Neural progenitor cell (in vitro differentiated cells): ENCODE data around the gene SCAI. TPM values are rescaled to one million over a fixed set of nuclear protein-coding genes. Genes with fewer than 3 reads are reported as not detected.
"Not testable (repeated sequence)": the region's sequence is repeated elsewhere in the genome, so short reads cannot be mapped to it uniquely, and the experiment has no call there.

ENCODE experiments used
- DNase-seq: peaks from one replicate; pipeline ENCODE4 v3.0.0-alpha.2; 2016; ENCODE audit warnings: low spot score
- H2AFZ ChIP-seq: fragments of 200-600 bp; sonication (generic); replicated peaks from 2 replicates; pipeline ENCODE4 v1.6.1; 2016; ENCODE audit warnings: antibody characterized with exemption
- H3F3A ChIP-seq: fragments of 200-600 bp; sonication (generic); 2 replicates; pipeline ENCODE4 v1.6.1; 2016; ENCODE audit warnings: antibody characterized with exemption, low read depth
- H3K27ac ChIP-seq: fragments of 200-600 bp; sonication (generic); 2 replicates; pipeline ENCODE4 v1.5.1; 2016; ENCODE audit warnings: mild to moderate bottlenecking
- H3K27me3 ChIP-seq: fragments of 200-600 bp; sonication (generic); 2 replicates; pipeline ENCODE4 v1.6.1; 2016; ENCODE audit warnings: mild to moderate bottlenecking, moderate library complexity
- H3K36me3 ChIP-seq: fragments of 200-600 bp; sonication (generic); 2 replicates; pipeline ENCODE4 v1.5.1; 2016
- H3K4me1 ChIP-seq: fragments of 200-600 bp; sonication (generic); 2 replicates; pipeline ENCODE4 v1.6.1; 2016; ENCODE audit warnings: mixed run types
- H3K4me2 ChIP-seq: fragments of 200-600 bp; sonication (generic); 2 replicates; pipeline ENCODE4 v1.6.1; 2016
- H3K4me3 ChIP-seq: fragments of 200-600 bp; sonication (generic); 2 replicates; pipeline ENCODE4 v1.5.1; 2016
- H3K79me2 ChIP-seq: fragments of 200-600 bp; sonication (generic); 2 replicates; pipeline ENCODE4 v1.6.1; 2016; ENCODE audit warnings: low read depth
- H3K9ac ChIP-seq: fragments of 200-600 bp; sonication (generic); 2 replicates; pipeline ENCODE4 v1.6.1; 2016
- H3K9me3 ChIP-seq: fragments of 200-600 bp; sonication (generic); 2 replicates; pipeline ENCODE4 v1.5.1; 2016; ENCODE audit warnings: low read depth
- H4K20me1 ChIP-seq: fragments of 200-600 bp; sonication (generic); 2 replicates; pipeline ENCODE4 v1.6.1; 2016; ENCODE audit warnings: low read depth
- H3K27ac Mint-ChIP-seq: 3 replicates; pipeline ENCODE4 v1.8.0; 2021; ENCODE audit warnings: mixed read lengths
- H3K27me3 Mint-ChIP-seq: 2 replicates; pipeline ENCODE4 v1.8.0; 2022; ENCODE audit warnings: low read depth, mild to moderate bottlenecking, inconsistent platforms, moderate library complexity, mixed read lengths; ENCODE audit not compliant: insufficient read depth
- H3K36me3 Mint-ChIP-seq: 3 replicates; pipeline ENCODE4 v1.8.0; 2021; ENCODE audit warnings: mixed read lengths
- H3K4me1 Mint-ChIP-seq: 3 replicates; pipeline ENCODE4 v1.8.0; 2021; ENCODE audit warnings: mixed read lengths
- H3K4me3 Mint-ChIP-seq: 3 replicates; pipeline ENCODE4 v1.8.0; 2021; ENCODE audit warnings: mild to moderate bottlenecking, moderate library complexity, mixed read lengths
- H3K9me3 Mint-ChIP-seq: 3 replicates; pipeline ENCODE4 v1.8.0; 2020; ENCODE audit warnings: mixed read lengths
- EZH2 ChIP-seq: fragments of 200-600 bp; sonication (generic); IDR thresholded peaks from 2 replicates; pipeline ENCODE4 v1.6.1; 2017; ENCODE audit warnings: antibody characterized with exemption, mild to moderate bottlenecking, moderate library complexity
- EZH2phosphoT487 ChIP-seq: fragments of 200-600 bp; sonication (generic); IDR thresholded peaks from 2 replicates; pipeline ENCODE4 v1.6.1; 2017; ENCODE audit warnings: antibody characterized with exemption
- total RNA-seq: library from RNA; depleted of rRNA; stranded (reverse); fragments of >200 nt; gene quantifications from 2 replicates; pipeline ENCODE4 v1.2.3, GENCODE V29; 2015; ENCODE audit warnings: low replicate concordance
- TF ChIP-seq, protein P1 (sequence below): fragments of 200-600 bp; sonication (generic); IDR thresholded peaks from 2 replicates; pipeline ENCODE4 v1.5.1; 2017; ENCODE audit warnings: antibody characterized with exemption, mild to moderate bottlenecking

SCAI gene
- total RNA-seq, 1 donor from 2014 or later, result 30.2 TPM

DNA sequence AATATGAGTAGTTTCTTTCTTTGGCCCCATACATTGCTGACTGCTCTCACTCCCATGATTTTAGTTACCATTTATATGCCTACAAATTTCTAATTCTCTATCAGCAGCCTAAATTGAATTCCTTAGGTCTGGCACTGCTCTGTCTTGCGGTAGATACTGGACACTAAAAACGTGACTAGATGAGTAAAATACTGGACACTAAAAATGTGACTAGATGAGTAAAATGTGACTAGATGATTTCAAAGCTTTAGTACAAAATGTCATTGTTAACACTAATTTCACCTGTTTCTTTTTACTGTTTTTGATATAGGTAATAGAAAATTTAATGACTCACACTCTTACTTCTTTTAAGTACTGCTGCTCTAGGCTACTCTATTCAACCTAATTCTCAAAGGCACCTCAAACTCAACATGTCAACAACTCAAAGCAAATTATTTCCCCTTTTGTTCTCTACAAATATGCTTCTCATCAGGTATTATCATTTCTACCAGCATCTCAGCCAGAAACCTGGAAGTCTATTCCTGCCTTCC, 171.0 kb downstream of the SCAI start:
- no peak overlapping the region for H3K4me3 Mint-ChIP-seq
- Histone ChIP-seq H3K9ac (no peak overlapping the region), H3K79me2 (no peaks in the 10 kb centered on the region), H3K27me3 (no peaks in the 10 kb centered on the region), H3K27ac (no peak overlapping the region), H3K9me3 (no peaks in the 10 kb centered on the region), H3F3A (no peaks in the 10 kb centered on the region), H2AFZ (no peak overlapping the region), H3K4me1 (no peaks in the 10 kb centered on the region), H3K4me3 (no peak overlapping the region), H3K36me3 (peaks cover 9% of the 10 kb centered on the region), H4K20me1 (no peaks in the 10 kb centered on the region), H3K4me2 (no peak overlapping the region)
- TF ChIP-seq, protein P1, sequence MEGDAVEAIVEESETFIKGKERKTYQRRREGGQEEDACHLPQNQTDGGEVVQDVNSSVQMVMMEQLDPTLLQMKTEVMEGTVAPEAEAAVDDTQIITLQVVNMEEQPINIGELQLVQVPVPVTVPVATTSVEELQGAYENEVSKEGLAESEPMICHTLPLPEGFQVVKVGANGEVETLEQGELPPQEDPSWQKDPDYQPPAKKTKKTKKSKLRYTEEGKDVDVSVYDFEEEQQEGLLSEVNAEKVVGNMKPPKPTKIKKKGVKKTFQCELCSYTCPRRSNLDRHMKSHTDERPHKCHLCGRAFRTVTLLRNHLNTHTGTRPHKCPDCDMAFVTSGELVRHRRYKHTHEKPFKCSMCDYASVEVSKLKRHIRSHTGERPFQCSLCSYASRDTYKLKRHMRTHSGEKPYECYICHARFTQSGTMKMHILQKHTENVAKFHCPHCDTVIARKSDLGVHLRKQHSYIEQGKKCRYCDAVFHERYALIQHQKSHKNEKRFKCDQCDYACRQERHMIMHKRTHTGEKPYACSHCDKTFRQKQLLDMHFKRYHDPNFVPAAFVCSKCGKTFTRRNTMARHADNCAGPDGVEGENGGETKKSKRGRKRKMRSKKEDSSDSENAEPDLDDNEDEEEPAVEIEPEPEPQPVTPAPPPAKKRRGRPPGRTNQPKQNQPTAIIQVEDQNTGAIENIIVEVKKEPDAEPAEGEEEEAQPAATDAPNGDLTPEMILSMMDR, result no peak
- TF ChIP-seq EZH2 (no peak), EZH2phosphoT487 (no peak)
- H3K4me1 Mint-ChIP-seq, result no peaks in the 10 kb centered on the region
- DNase-seq, result no peak
- H3K36me3 Mint-ChIP-seq, result peaks cover 12% of the 10 kb centered on the region
- H3K27ac Mint-ChIP-seq, result no peak overlapping the region
- no peaks in the 10 kb centered on the region for H3K9me3 Mint-ChIP-seq
- peaks cover 2% of the 10 kb centered on the region for H3K27me3 Mint-ChIP-seq

DNA sequence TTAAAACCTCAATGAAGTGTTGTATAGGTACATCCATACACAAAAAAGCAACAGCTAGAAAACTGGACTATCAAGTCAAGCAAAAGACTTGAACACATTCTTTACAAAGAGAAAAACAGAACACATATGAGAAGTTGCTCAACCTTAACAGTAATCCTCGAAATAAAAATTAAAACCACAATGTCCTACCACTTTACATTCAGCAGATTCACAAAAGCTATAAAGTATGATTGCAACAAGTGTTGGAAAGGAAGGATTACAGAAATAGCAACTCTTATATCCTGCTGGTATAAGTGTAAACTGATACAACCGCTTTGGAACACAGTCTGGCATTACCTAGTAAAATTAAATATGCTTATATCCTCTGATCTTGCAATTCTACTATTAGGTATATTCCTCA, 173.9 kb downstream of the SCAI start:
- TF ChIP-seq EZH2phosphoT487 (no peak), EZH2 (no peak)
- TF ChIP-seq, protein P1, result no peak
- H3K27me3 Mint-ChIP-seq, result peaks cover 2% of the 10 kb centered on the region
- H3K36me3 Mint-ChIP-seq, result peaks cover 10% of the 10 kb centered on the region
- Histone ChIP-seq H3K4me1 (no peaks in the 10 kb centered on the region), H3K79me2 (no peaks in the 10 kb centered on the region), H3K4me3 (no peak overlapping the region), H3K36me3 (peaks cover 5% of the 10 kb centered on the region), H4K20me1 (no peaks in the 10 kb centered on the region), H3K27me3 (no peaks in the 10 kb centered on the region), H3K27ac (no peak overlapping the region), H2AFZ (no peak overlapping the region), H3K9me3 (no peaks in the 10 kb centered on the region), H3K4me2 (no peak overlapping the region), H3K9ac (no peak overlapping the region), H3F3A (no peaks in the 10 kb centered on the region)
- H3K4me1 Mint-ChIP-seq, result no peaks in the 10 kb centered on the region
- no peak for DNase-seq
- no peak overlapping the region for H3K27ac Mint-ChIP-seq
- no peaks in the 10 kb centered on the region for H3K9me3 Mint-ChIP-seq
- H3K4me3 Mint-ChIP-seq, result no peak overlapping the region

DNA sequence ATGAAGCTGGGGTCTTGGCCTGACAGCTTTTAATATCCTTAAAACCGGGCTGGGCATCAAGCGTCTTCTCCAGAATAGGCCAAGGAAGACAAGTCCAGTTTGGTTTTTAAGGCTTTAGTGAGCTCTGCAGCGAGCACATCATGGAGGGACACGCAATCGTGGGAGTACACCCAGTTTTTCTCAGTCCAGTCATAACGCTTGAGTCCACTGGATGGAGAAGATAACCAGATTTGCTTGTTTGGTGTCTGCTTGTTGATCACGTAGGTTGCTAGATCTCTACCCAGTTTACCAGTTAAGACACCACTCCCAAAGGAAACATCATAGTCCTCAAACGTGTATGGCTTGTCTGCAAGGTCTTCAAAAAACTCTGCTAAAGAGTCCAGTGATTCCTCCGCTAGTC, 175.1 kb downstream of the SCAI start:
- Histone ChIP-seq H3K9me3 (no peaks in the 10 kb centered on the region), H3K4me3 (no peak overlapping the region), H3K4me2 (no peak overlapping the region), H3K36me3 (peaks cover 4% of the 10 kb centered on the region), H3K9ac (no peak overlapping the region), H2AFZ (no peak overlapping the region), H3K79me2 (no peaks in the 10 kb centered on the region), H3K4me1 (no peaks in the 10 kb centered on the region), H3F3A (no peaks in the 10 kb centered on the region), H3K27ac (no peak overlapping the region), H3K27me3 (no peaks in the 10 kb centered on the region), H4K20me1 (no peaks in the 10 kb centered on the region)
- no peaks in the 10 kb centered on the region for H3K4me1 Mint-ChIP-seq
- peaks cover 2% of the 10 kb centered on the region for H3K27me3 Mint-ChIP-seq
- H3K27ac Mint-ChIP-seq, result no peak overlapping the region
- peaks cover 6% of the 10 kb centered on the region for H3K36me3 Mint-ChIP-seq
- H3K4me3 Mint-ChIP-seq, result no peak overlapping the region
- TF ChIP-seq, protein P1, result no peak
- no peak for TF ChIP-seq EZH2phosphoT487
- TF ChIP-seq EZH2, result no peak
- no peak for DNase-seq
- H3K9me3 Mint-ChIP-seq, result no peaks in the 10 kb centered on the region

DNA sequence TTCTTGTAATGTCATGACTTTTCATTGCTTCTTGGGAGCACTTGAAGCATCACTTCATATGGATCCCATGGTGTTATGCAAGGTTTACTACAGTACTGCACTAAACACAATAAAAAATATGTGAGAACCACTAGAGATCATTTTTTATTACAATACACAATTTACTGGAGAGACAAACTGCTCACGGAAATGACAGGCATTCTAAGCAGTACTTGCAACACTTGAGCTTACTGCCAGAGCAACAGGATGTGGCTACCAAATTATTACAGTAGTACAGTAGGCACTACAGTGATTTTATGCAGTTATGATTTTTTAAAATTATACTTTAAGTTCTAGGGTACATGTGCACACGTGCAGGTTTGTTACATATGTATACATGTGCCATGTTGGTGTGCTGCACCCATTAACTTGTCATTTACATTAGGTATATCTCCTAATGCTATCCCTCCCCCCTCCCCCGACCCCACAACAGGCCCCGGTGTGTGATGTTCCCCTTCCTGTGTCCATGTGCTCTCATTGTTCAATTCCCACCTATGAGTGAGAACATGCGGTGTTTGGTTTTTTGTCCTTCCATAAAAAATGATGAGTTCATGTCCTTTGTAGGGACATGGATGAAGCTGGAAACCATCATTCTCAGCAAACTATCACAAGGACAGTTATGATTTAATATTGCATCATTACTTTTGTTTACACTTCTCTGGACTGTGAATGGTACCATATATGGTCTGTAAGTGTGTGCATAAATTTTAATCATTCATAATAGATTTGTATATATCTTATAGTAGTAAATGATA, 177.4 kb downstream of the SCAI start:
- DNase-seq, H3K4me3 Mint-ChIP-seq, H3K9ac ChIP-seq, H3K4me3 ChIP-seq, H3K36me3 Mint-ChIP-seq, H2AFZ ChIP-seq, H4K20me1 ChIP-seq, H3K27ac ChIP-seq, H3K36me3 ChIP-seq, H3K4me1 ChIP-seq, H3K27me3 Mint-ChIP-seq, H3K79me2 ChIP-seq, H3K27ac Mint-ChIP-seq, H3F3A ChIP-seq, H3K27me3 ChIP-seq, H3K4me2 ChIP-seq, H3K9me3 Mint-ChIP-seq, H3K9me3 ChIP-seq, H3K4me1 Mint-ChIP-seq: not testable (repeated sequence)
